Endothelial cell (in vitro differentiated cells): Measurements from ENCODE around the gene CUTA. TPM values are rescaled to one million over a fixed set of nuclear protein-coding genes. Genes with fewer than 3 reads are reported as not detected.
A peak's percentile ranks its signal among the peaks of the same experiment; 100 is the strongest.

Experiments used
- DNase-seq: peaks from one replicate; pipeline ENCODE4 v3.0.0; 2021; ENCODE audit warnings: low spot score
- H3K27ac Mint-ChIP-seq: one replicate; pipeline ENCODE4 v1.8.0; 2021; ENCODE audit warnings: mixed read lengths, inconsistent platforms; ENCODE audit not compliant: unreplicated experiment
- H3K27me3 Mint-ChIP-seq: one replicate; pipeline ENCODE4 v1.8.0; 2021; ENCODE audit warnings: mild to moderate bottlenecking, moderate library complexity, mixed read lengths, inconsistent platforms; ENCODE audit not compliant: unreplicated experiment
- H3K36me3 Mint-ChIP-seq: one replicate; pipeline ENCODE4 v1.8.0; 2021; ENCODE audit warnings: mild to moderate bottlenecking, low read depth, mixed read lengths, inconsistent platforms; ENCODE audit not compliant: unreplicated experiment
- H3K4me1 Mint-ChIP-seq: one replicate; pipeline ENCODE4 v1.8.0; 2021; ENCODE audit warnings: mild to moderate bottlenecking, mixed read lengths, inconsistent platforms; ENCODE audit not compliant: unreplicated experiment
- H3K4me3 Mint-ChIP-seq: one replicate; pipeline ENCODE4 v1.8.0; 2021; ENCODE audit warnings: mild to moderate bottlenecking, mixed read lengths, inconsistent platforms; ENCODE audit not compliant: unreplicated experiment
- H3K9me3 Mint-ChIP-seq: one replicate; pipeline ENCODE4 v1.8.0; 2021; ENCODE audit warnings: mixed read lengths, inconsistent platforms; ENCODE audit not compliant: unreplicated experiment
- microRNA-seq: library from miRNA; unstranded; fragments of <30 nt; microRNA quantifications from one replicate; pipeline ENCODE4, GENCODE V29; 2020; ENCODE audit not compliant: unreplicated experiment
- total RNA-seq: library from RNA; stranded (reverse); fragmentation: NEBNext Ultra II Directional; extraction: Animal tissue kit (Norgen Biotek cat#: 25700); gene quantifications from one replicate; pipeline ENCODE4 v1.2.1, GENCODE V29; 2021; ENCODE audit not compliant: unreplicated experiment
- TF ChIP-seq, protein P1 (sequence below): fragments of 200-600 bp; sonication (generic); IDR thresholded peaks from one replicate; pipeline ENCODE4 v1.5.0; 2021; ENCODE audit warnings: antibody characterized with exemption; ENCODE audit not compliant: unreplicated experiment

CUTA gene
- total RNA-seq, 1 donor from 2014 or later, result 163 TPM

GRCh38 chr6:33367009-33367714 lies 50.7 kb downstream of the CUTA start:
- H3K27me3 Mint-ChIP-seq, result peaks cover 1% of the 10 kb centered on the region
- no peaks in the 10 kb centered on the region for H3K9me3 Mint-ChIP-seq
- H3K4me1 Mint-ChIP-seq, result peaks cover 4% of the 10 kb centered on the region
- TF ChIP-seq, protein P1, sequence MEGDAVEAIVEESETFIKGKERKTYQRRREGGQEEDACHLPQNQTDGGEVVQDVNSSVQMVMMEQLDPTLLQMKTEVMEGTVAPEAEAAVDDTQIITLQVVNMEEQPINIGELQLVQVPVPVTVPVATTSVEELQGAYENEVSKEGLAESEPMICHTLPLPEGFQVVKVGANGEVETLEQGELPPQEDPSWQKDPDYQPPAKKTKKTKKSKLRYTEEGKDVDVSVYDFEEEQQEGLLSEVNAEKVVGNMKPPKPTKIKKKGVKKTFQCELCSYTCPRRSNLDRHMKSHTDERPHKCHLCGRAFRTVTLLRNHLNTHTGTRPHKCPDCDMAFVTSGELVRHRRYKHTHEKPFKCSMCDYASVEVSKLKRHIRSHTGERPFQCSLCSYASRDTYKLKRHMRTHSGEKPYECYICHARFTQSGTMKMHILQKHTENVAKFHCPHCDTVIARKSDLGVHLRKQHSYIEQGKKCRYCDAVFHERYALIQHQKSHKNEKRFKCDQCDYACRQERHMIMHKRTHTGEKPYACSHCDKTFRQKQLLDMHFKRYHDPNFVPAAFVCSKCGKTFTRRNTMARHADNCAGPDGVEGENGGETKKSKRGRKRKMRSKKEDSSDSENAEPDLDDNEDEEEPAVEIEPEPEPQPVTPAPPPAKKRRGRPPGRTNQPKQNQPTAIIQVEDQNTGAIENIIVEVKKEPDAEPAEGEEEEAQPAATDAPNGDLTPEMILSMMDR, result no peak
- no peak overlapping the region for H3K27ac Mint-ChIP-seq
- DNase-seq, result no peak
- H3K36me3 Mint-ChIP-seq, result no peaks in the 10 kb centered on the region
- no peak overlapping the region for H3K4me3 Mint-ChIP-seq

Small RNA genes within 50 kb of the gene (microRNA-seq; reads per million reads assigned to microRNA genes)
- 0.70 reads per million, percentile 2 among the genes with 10 or more reads in this experiment for gene MIR5004

Other genes with a start within 250 kb of the CUTA start
- gene COL11A2, start 225.6 kb downstream of the CUTA start, total RNA-seq, result 127 TPM
- gene RXRB, start 217.4 kb downstream of the CUTA start, total RNA-seq, result 35.8 TPM
- 108 TPM for gene SLC39A7, start 217.2 kb downstream of the CUTA start, total RNA-seq
- 6.5 TPM for gene HSD17B8, start 213.5 kb downstream of the CUTA start, total RNA-seq
- 19.6 TPM for gene RING1, start 209.6 kb downstream of the CUTA start, total RNA-seq
- 41.8 TPM for gene VPS52, start 146.2 kb downstream of the CUTA start, total RNA-seq
- gene RPS18, start 146.0 kb downstream of the CUTA start, total RNA-seq, result 2,251 TPM
- gene B3GALT4, start 141.0 kb downstream of the CUTA start, total RNA-seq, result 3.8 TPM
- gene WDR46, start 128.9 kb downstream of the CUTA start, total RNA-seq, result 48.5 TPM
- gene PFDN6, start 128.5 kb downstream of the CUTA start, total RNA-seq, result 33.3 TPM
- gene RGL2, start 119.2 kb downstream of the CUTA start, total RNA-seq, result 167 TPM
- gene TAPBP, start 104.0 kb downstream of the CUTA start, total RNA-seq, result 57.1 TPM
- 16.9 TPM for gene ZBTB22, start 100.4 kb downstream of the CUTA start, total RNA-seq
- gene DAXX, start 95.1 kb downstream of the CUTA start, total RNA-seq, result 49.6 TPM
- gene KIFC1, start 26.3 kb downstream of the CUTA start, total RNA-seq, result 19.0 TPM
- 60.0 TPM for gene PHF1, start 7.1 kb downstream of the CUTA start, total RNA-seq
- 48.6 TPM for gene SYNGAP1, start 2.0 kb upstream of the CUTA start, total RNA-seq
- gene ZBTB9, start 36.5 kb upstream of the CUTA start, total RNA-seq, result 18.7 TPM
- gene BAK1, start 162.2 kb upstream of the CUTA start, total RNA-seq, result 51.4 TPM
- 124 TPM for gene ITPR3, start 203.2 kb upstream of the CUTA start, total RNA-seq